ENCODE data around the gene TMPRSS13.
"Not testable (repeated sequence)": the region's sequence is repeated elsewhere in the genome, so short reads cannot be mapped to it uniquely, and the experiment has no call there.

The TMPRSS13 gene

GRCh38 chr11:117929142-117929915 is at the start of gene TMPRSS13:
TSS of gene TMPRSS13 (minus strand) at chr11:117929402. CDS start at chr11:117929307, 95 bp downstream.
- no peak for DNase-seq (ENCODE audit: low spot score)

GRCh38 chr11:117978991-117979390 is 49.8 kb upstream of the TMPRSS13 start:
- DNase-seq (ENCODE audit: low spot score): no peak

GRCh38 chr11:117978291-117978910 is 49.2 kb upstream of the TMPRSS13 start:
- not testable (repeated sequence) for DNase-seq (ENCODE audit: low spot score)

- not testable (repeated sequence) for DNase-seq (ENCODE audit: low spot score)
Measured at GRCh38 chr11:117977612-117978264, 48.5 kb upstream of the TMPRSS13 start.

GRCh38 chr11:117977029-117977428 is 47.8 kb upstream of the TMPRSS13 start:
- no peak for DNase-seq (ENCODE audit: low spot score)

GRCh38 chr11:117976445-117976844 is 47.2 kb upstream of the TMPRSS13 start:
- DNase-seq (ENCODE audit: low spot score): no peak

- no peak for DNase-seq (ENCODE audit: low spot score)
Measured at GRCh38 chr11:117973503-117973860, 44.3 kb upstream of the TMPRSS13 start.

GRCh38 chr11:117972629-117973502 is 43.7 kb upstream of the TMPRSS13 start:
- DNase-seq (ENCODE audit: low spot score): no peak

- DNase-seq (ENCODE audit: low spot score): no peak
Measured at GRCh38 chr11:117972044-117972443, 42.8 kb upstream of the TMPRSS13 start.

GRCh38 chr11:117970400-117971024 is 41.3 kb upstream of the TMPRSS13 start:
- no peak for DNase-seq (ENCODE audit: low spot score)

- DNase-seq (ENCODE audit: low spot score): no peak
Measured at GRCh38 chr11:117969160-117969991, 40.2 kb upstream of the TMPRSS13 start.

- DNase-seq (ENCODE audit: low spot score): no peak
Measured at GRCh38 chr11:117966908-117967307, 37.7 kb upstream of the TMPRSS13 start.

GRCh38 chr11:117962826-117963225 is 33.6 kb upstream of the TMPRSS13 start:
- DNase-seq (ENCODE audit: low spot score): no peak

GRCh38 chr11:117961896-117962295 is 32.7 kb upstream of the TMPRSS13 start:
- no peak for DNase-seq (ENCODE audit: low spot score)

- no peak for DNase-seq (ENCODE audit: low spot score)
Measured at GRCh38 chr11:117960406-117960805, 31.2 kb upstream of the TMPRSS13 start.

GRCh38 chr11:117959438-117960149 is 30.4 kb upstream of the TMPRSS13 start:
- no peak for DNase-seq (ENCODE audit: low spot score)

- no peak for DNase-seq (ENCODE audit: low spot score)
Measured at GRCh38 chr11:117958949-117959348, 29.7 kb upstream of the TMPRSS13 start.

GRCh38 chr11:117953024-117953671 is 23.9 kb upstream of the TMPRSS13 start:
- DNase-seq (ENCODE audit: low spot score): no peak
